HL-60 (cell line): ENCODE data around the gene OR10A6.

Experiments used
- DNase-seq, 2 experiments: peaks; one replicate each; pipeline ENCODE4 v3.0.0-alpha.2; 2010 to 2020; ENCODE audit warnings: low read depth in 1 of 2, low spot score in 1 of 2
- H3K27ac ChIP-seq: fragments of 250-450 bp; sonication (Bioruptor Pico); replicated peaks from 2 replicates; pipeline ENCODE4 v1.5.1; 2020; ENCODE audit warnings: mild to moderate bottlenecking, moderate library complexity
- H3K27me3 ChIP-seq: fragments of 250-450 bp; sonication (Bioruptor Pico); 2 replicates; pipeline ENCODE4 v1.5.1; 2021; ENCODE audit warnings: mild to moderate bottlenecking, moderate library complexity; ENCODE audit not compliant: insufficient read depth, poor library complexity, severe bottlenecking
- H3K4me3 ChIP-seq: replicated peaks from 2 replicates; pipeline ENCODE4 v1.5.1; 2011; ENCODE audit warnings: mild to moderate bottlenecking, control low read depth, low read length; ENCODE audit not compliant: insufficient read depth
- GABPA ChIP-seq: IDR thresholded peaks from 2 replicates; pipeline ENCODE4 v1.6.1; 2012; ENCODE audit warnings: low read depth
- POLR2AphosphoS5 ChIP-seq: IDR thresholded peaks from 2 replicates; pipeline ENCODE4 v1.6.1; 2012; ENCODE audit warnings: low read depth
- SPI1 ChIP-seq: IDR thresholded peaks from 2 replicates; pipeline ENCODE4 v1.6.1; 2012; ENCODE audit warnings: low read depth, mild to moderate bottlenecking, borderline replicate concordance
- TF ChIP-seq, protein P1 (sequence below): IDR thresholded peaks from one replicate; pipeline ENCODE4 v1.5.1; 2011; ENCODE audit warnings: low read length, control low read depth, inconsistent platforms; ENCODE audit not compliant: insufficient read depth
- TF ChIP-seq, protein P2 (sequence below): IDR thresholded peaks from 2 replicates; pipeline ENCODE4 v1.6.1; 2012; ENCODE audit warnings: low read depth; ENCODE audit not compliant: insufficient replicate concordance

Gene OR10A6

DNA sequence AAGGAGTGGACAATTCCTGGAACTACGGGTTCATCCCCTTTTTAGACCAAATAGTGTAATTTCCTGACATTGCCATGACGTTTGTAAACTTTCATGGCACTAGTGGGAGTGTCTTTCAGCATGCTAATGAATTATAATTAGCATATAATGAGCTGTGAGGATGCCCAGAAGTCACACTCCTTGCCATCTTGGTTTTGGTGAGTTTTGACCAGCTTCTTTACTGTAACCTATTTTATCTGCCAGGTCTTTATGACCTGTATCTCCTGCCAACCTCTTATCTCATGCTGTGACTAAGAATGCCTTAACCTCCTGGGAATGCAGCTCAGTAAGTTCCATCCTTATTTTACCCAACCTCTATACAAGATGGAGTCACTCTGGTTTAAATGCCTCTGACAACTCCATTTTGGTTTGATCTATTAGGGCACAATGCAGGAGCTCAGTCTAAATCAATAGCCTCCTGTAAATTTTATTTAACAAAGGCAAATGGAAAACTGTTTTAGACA is 20.7 kb downstream of the OR10A6 start:
- no peak for TF ChIP-seq SPI1
- TF ChIP-seq, protein P1, sequence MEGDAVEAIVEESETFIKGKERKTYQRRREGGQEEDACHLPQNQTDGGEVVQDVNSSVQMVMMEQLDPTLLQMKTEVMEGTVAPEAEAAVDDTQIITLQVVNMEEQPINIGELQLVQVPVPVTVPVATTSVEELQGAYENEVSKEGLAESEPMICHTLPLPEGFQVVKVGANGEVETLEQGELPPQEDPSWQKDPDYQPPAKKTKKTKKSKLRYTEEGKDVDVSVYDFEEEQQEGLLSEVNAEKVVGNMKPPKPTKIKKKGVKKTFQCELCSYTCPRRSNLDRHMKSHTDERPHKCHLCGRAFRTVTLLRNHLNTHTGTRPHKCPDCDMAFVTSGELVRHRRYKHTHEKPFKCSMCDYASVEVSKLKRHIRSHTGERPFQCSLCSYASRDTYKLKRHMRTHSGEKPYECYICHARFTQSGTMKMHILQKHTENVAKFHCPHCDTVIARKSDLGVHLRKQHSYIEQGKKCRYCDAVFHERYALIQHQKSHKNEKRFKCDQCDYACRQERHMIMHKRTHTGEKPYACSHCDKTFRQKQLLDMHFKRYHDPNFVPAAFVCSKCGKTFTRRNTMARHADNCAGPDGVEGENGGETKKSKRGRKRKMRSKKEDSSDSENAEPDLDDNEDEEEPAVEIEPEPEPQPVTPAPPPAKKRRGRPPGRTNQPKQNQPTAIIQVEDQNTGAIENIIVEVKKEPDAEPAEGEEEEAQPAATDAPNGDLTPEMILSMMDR, result no peak
- no peak for TF ChIP-seq POLR2AphosphoS5
- no peak for TF ChIP-seq GABPA
- TF ChIP-seq, protein P2, sequence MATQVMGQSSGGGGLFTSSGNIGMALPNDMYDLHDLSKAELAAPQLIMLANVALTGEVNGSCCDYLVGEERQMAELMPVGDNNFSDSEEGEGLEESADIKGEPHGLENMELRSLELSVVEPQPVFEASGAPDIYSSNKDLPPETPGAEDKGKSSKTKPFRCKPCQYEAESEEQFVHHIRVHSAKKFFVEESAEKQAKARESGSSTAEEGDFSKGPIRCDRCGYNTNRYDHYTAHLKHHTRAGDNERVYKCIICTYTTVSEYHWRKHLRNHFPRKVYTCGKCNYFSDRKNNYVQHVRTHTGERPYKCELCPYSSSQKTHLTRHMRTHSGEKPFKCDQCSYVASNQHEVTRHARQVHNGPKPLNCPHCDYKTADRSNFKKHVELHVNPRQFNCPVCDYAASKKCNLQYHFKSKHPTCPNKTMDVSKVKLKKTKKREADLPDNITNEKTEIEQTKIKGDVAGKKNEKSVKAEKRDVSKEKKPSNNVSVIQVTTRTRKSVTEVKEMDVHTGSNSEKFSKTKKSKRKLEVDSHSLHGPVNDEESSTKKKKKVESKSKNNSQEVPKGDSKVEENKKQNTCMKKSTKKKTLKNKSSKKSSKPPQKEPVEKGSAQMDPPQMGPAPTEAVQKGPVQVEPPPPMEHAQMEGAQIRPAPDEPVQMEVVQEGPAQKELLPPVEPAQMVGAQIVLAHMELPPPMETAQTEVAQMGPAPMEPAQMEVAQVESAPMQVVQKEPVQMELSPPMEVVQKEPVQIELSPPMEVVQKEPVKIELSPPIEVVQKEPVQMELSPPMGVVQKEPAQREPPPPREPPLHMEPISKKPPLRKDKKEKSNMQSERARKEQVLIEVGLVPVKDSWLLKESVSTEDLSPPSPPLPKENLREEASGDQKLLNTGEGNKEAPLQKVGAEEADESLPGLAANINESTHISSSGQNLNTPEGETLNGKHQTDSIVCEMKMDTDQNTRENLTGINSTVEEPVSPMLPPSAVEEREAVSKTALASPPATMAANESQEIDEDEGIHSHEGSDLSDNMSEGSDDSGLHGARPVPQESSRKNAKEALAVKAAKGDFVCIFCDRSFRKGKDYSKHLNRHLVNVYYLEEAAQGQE, result no peak
- H3K27me3 ChIP-seq, result peaks cover 2% of the 10 kb centered on the region
- H3K4me3 ChIP-seq, result no peak overlapping the region
- DNase-seq, result no peak
- H3K27ac ChIP-seq, result no peak overlapping the region

DNA sequence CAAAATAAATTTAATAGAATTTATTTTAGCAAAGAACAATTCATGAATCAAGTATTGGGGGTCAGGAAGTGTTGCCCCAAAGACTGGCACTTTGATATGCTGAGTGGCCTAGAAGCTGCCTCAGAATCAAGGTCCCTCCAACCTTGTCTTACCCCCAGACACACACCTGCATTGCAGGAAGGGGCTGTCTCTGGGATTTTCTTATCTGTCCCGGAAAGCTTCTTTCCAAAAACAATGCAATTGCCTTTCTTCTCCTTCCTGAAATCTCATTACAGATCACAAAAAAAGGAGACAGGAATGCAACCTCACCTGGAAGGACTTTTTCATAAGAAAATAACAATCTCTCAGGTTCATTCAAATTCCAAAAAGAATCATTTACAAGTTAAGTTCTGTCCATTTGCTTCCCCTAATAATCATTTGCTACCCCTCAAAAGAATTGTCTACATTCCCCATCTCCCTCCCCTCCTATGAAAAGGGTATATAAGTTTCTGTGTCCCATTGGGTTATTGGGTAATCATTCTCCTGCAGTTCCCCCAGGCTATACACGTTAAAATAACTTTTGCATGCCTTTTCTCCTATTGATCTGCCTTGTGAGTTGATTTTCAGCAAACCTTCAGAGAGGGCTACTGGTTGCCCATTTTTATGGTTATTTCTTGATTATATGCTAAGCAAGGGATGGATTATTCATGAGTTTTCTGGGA is 21.3 kb downstream of the OR10A6 start:
- no peak for DNase-seq
- no peak overlapping the region for H3K27ac ChIP-seq
- no peak for TF ChIP-seq POLR2AphosphoS5
- TF ChIP-seq, protein P2, result no peak
- TF ChIP-seq SPI1, result no peak
- TF ChIP-seq, protein P1, result no peak
- TF ChIP-seq GABPA, result no peak
- H3K27me3 ChIP-seq, result peaks cover 2% of the 10 kb centered on the region
- H3K4me3 ChIP-seq, result no peak overlapping the region

DNA sequence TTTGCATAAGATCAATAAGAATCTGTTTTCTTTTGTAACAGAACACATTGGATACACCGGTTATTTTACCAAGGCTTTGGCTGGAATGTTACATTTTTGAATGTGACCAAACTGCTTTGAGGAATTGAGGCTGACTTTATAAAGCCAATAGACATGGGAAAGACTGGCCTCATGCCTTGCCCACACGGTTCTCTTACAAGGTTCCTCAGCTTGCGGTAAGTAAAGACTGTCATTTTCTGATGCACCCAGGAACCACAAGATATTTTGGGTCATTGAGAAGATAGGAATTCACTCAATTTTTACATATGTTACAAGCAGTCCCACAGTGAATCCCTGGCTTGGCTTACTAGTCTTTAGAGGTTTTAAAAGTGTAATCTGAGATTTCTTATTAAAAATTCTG is 23.9 kb downstream of the OR10A6 start:
- Histone ChIP-seq H3K27ac (no peak overlapping the region), H3K4me3 (no peak overlapping the region), H3K27me3 (peaks cover 2% of the 10 kb centered on the region)
- TF ChIP-seq POLR2AphosphoS5 (no peak), GABPA (no peak)
- TF ChIP-seq, protein P1, result no peak
- no peak for DNase-seq
